Right lobe of liver (tissue), 6 donors: ENCODE measurements around the gene TFEB. TPM values are rescaled to one million over a fixed set of nuclear protein-coding genes. Genes with fewer than 3 reads are reported as not detected.

Source experiments
- ATAC-seq, 4 donors: fragments of 200-7000 bp; cut with Tn5 transposase; one replicate each; pipeline ENCODE4 v1.9.1; 2020; ENCODE audit warnings: mild to moderate bottlenecking in 4 of 4, moderate library complexity in 4 of 4
- DNase-seq, 3 donors: peaks; one replicate each; pipeline ENCODE4 v3.0.0-alpha.2; 2020
- H3K27ac ChIP-seq, 3 donors: fragments of 200-600 bp; one replicate each; pipeline ENCODE4 v1.8.0; 2022
- H3K27me3 ChIP-seq, 2 donors: fragments of 200-600 bp; one replicate each; pipeline ENCODE4 v1.8.0; 2022
- H3K36me3 ChIP-seq, 4 donors: fragments of 200-600 bp; sonication (generic) in 1 of 4; one replicate each; pipeline versions ENCODE4 v1.5.1 to v1.8.0; 2017 to 2022; ENCODE audit warnings: control low read depth in 1 of 4
- H3K4me1 ChIP-seq, 4 donors: fragments of 200-600 bp; sonication (generic) in 1 of 4; one replicate each; pipeline versions ENCODE4 v1.5.1 to v1.8.0; 2017 to 2022; ENCODE audit warnings: control low read depth in 1 of 4
- H3K4me3 ChIP-seq, 3 donors: fragments of 200-600 bp; one replicate each; pipeline ENCODE4 v1.8.0; 2022
- H3K9me3 ChIP-seq, 4 donors: fragments of 200-600 bp; sonication (generic) in 1 of 4; one replicate each; pipeline versions ENCODE4 v1.5.1 to v1.8.0; 2017 to 2022; ENCODE audit warnings: control low read depth in 1 of 4
- CTCF ChIP-seq, 4 donors: fragments of 200-600 bp in 3 of 4; fragments of 450-650 bp in 1 of 4; IDR thresholded peaks; one replicate each; pipeline versions ENCODE4 v1.5.1 to v1.8.0; 2016 to 2022; ENCODE audit warnings: antibody characterized with exemption in 4 of 4, mild to moderate bottlenecking in 2 of 4
- POLR2A ChIP-seq: fragments of 450-650 bp; IDR thresholded peaks from one replicate; pipeline ENCODE4 v1.6.1; 2017; ENCODE audit warnings: antibody characterized with exemption, mild to moderate bottlenecking
- WGBS: methylation state at CpG from one replicate; pipeline ENCODE4 v1.1.6; 2018; ENCODE audit warnings: low coverage, low lambda C conversion rate; ENCODE audit not compliant: insufficient coverage; ENCODE audit errors: missing lambda C conversion rate; 5-methylcytosine and 5-hydroxymethylcytosine counted together
- intact Hi-C, 2 donors: fragments of 100-400 bp; cut with DNase I; formaldehyde crosslinking; loops; one replicate each; pipeline versions ENCODE4 v1.11.2 to v1.14.1; 2022
- total RNA-seq, 6 experiments: library from RNA; depleted of rRNA in 2 of 6; stranded (reverse); fragments of >200 nt in 2 of 6; fragmentation: NEBNext Ultra II Directional in 3 of 6; extraction: Animal tissue kit (Norgen Biotek cat#: 25700) in 3 of 6; gene quantifications; one replicate each; pipeline versions ENCODE4 v1.1.0 to v1.2.4, GENCODE V29; 2016 to 2023
- donor health status: DM: no; HTN: yes; CAD: no.
- donor health status: DM: no; HTN: no; CAD: no.
- donor health status: DM: no; HTN: no; CAD: no.
- donor health status: DM: no; HTN: yes; CAD: no.
- donor health status: DM: no; HTN: yes; CAD: no.

TFEB gene
- total RNA-seq, 6 experiments from 2014 or later = 4.5 to 9.2 (median 6.6) TPM

GRCh38 chr6:41720262-41720620, 15.2 kb downstream of the TFEB start:
- Histone ChIP-seq H3K9me3 (no peaks in the 10 kb centered on the region), H3K4me3 (no peak overlapping the region), H3K27ac (no peak overlapping the region), H3K36me3 (no peaks in the 10 kb centered on the region), H3K27me3 (no peaks in the 10 kb centered on the region), H3K4me1 (no peaks in the 10 kb centered on the region)
- DNase-seq (no peak), ATAC-seq (peak in 1 of 4 donors; percentile 19)
- WGBS = no CpG with 5 or more reads among the region's 3 CpGs
- intact Hi-C loops = no loop called here
- TF ChIP-seq POLR2A (no peak), CTCF (IDR thresholded peaks at IDR 0.05) (no peak)

- Histone ChIP-seq H3K27me3 (no peaks in the 10 kb centered on the region), H3K4me1 (no peaks in the 10 kb centered on the region), H3K4me3 (no peak overlapping the region), H3K9me3 (no peaks in the 10 kb centered on the region), H3K36me3 (no peaks in the 10 kb centered on the region), H3K27ac (no peak overlapping the region)
- DNase-seq (peak in 1 of 3 donors; percentile 22), ATAC-seq (no peak)
- WGBS = 72% methylated on average over 5 of the region's 7 CpGs
- TF ChIP-seq POLR2A = no peak
- TF ChIP-seq CTCF (IDR thresholded peaks at IDR 0.05) = no peak
- intact Hi-C loops = no loop called here
Measured at GRCh38 chr6:41719436-41720261, 15.8 kb downstream of the TFEB start.

GRCh38 chr6:41718828-41719227, 16.6 kb downstream of the TFEB start:
- Histone ChIP-seq H3K27me3 (no peaks in the 10 kb centered on the region), H3K36me3 (no peaks in the 10 kb centered on the region), H3K27ac (no peak overlapping the region), H3K9me3 (no peaks in the 10 kb centered on the region), H3K4me3 (no peak overlapping the region), H3K4me1 (no peaks in the 10 kb centered on the region)
- DNase-seq = peak in 1 of 3 donors; percentile 7
- intact Hi-C loops = no loop called here
- WGBS = 96% methylated on average over 3 of the region's 5 CpGs
- TF ChIP-seq POLR2A (no peak), CTCF (IDR thresholded peaks at IDR 0.05) (no peak)
- no peak for ATAC-seq

GRCh38 chr6:41717392-41717736, 18.0 kb downstream of the TFEB start:
- no peak overlapping the region for H3K27ac ChIP-seq
- intact Hi-C loops = no loop called here
- H3K36me3 ChIP-seq = no peaks in the 10 kb centered on the region
- no peaks in the 10 kb centered on the region for H3K9me3 ChIP-seq
- no peaks in the 10 kb centered on the region for H3K27me3 ChIP-seq
- peaks cover 0 to 14% (median 7%) of the 10 kb centered on the region in 4 donors for H3K4me1 ChIP-seq
- no peak overlapping the region for H3K4me3 ChIP-seq
- WGBS = 75% methylated on average over 1 of the region's 1 CpG
- no peak for ATAC-seq
- DNase-seq = no peak
- TF ChIP-seq CTCF (IDR thresholded peaks at IDR 0.05) (no peak), POLR2A (no peak)
